HepG2 (cell line): ENCODE results near the gene MBD3L5. TPM values are rescaled to one million over a fixed set of nuclear protein-coding genes. Genes with fewer than 3 reads are reported as not detected.

Experiments used
- ATAC-seq: fragments of 200-7000 bp; cut with Tn5 transposase; 3 replicates; pipeline ENCODE4 v1.9.1; 2020; ENCODE audit warnings: mild to moderate bottlenecking, moderate library complexity
- BruUV-seq: library from RNA; stranded (reverse); fragments of 400-500 nt; replicated peaks from 2 replicates; lab custom pipeline; 2021; lab: Mats Ljungman, UMichigan
- CTCF ChIA-PET: fragments of 300-600 bp; formaldehyde crosslinking; extraction: SDS; loops from one replicate; lab custom pipeline; 2021; ENCODE audit warnings: low total read pairs, inconsistent platforms, low intra/inter-chr PET ratio; lab: Yijun Ruan, JAX
- POLR2A ChIA-PET: fragments of 350-600 bp; sonication (Branson Sonifier 250); formaldehyde crosslinking; loops from one replicate; lab custom pipeline; 2020; ENCODE audit warnings: antibody characterized with exemption, inconsistent platforms; lab: Yijun Ruan, JAX
- DNase-seq: peaks from one replicate; pipeline ENCODE4 v3.0.0-alpha.2; 2015; ENCODE audit warnings: low spot score
- FAIRE-seq: peaks from 3 replicates; lab custom pipeline; 2011; peaks lifted over from hg19 to GRCh38; lab: Jason Lieb, UNC
- H2AFZ ChIP-seq: one replicate; pipeline ENCODE4 v1.6.1; 2011; ENCODE audit warnings: low read length, inconsistent platforms
- H3K27ac ChIP-seq: fragments of 300-600 bp; 3 replicates; pipeline ENCODE4 v1.8.0; 2011; ENCODE audit warnings: mixed run types, mild to moderate bottlenecking, mixed read lengths, low read length, inconsistent platforms; ENCODE audit not compliant: insufficient read depth; ENCODE audit errors: extremely low read length
- H3K27me3 ChIP-seq, 2 experiments: fragments of 200-600 bp in 1 of 2; 2 replicates in 1 of 2; 3 replicates in 1 of 2; pipeline versions ENCODE4 v1.6.0 to v1.8.0; 2011; ENCODE audit warnings: low read length in 2 of 2, mild to moderate bottlenecking in 2 of 2, moderate library complexity in 2 of 2, inconsistent platforms in 1 of 2; ENCODE audit not compliant: insufficient read depth in 2 of 2, control insufficient read depth in 1 of 2
- H3K36me3 ChIP-seq, 2 experiments: fragments of 200-600 bp in 1 of 2; replicated peaks in 1 of 2; 2 replicates in 1 of 2; 3 replicates in 1 of 2; pipeline versions ENCODE4 v1.5.1 to v1.8.0; 2011; ENCODE audit warnings: low read length in 2 of 2, inconsistent platforms in 1 of 2; ENCODE audit not compliant: insufficient read depth in 2 of 2, control insufficient read depth in 1 of 2
- H3K4me1 ChIP-seq: 2 replicates; pipeline ENCODE4 v1.5.1; 2012; ENCODE audit warnings: low read length, inconsistent platforms; ENCODE audit not compliant: insufficient read depth
- H3K4me2 ChIP-seq: 2 replicates; pipeline ENCODE4 v1.6.0; 2011; ENCODE audit warnings: low read depth, low read length, inconsistent platforms
- H3K4me3 ChIP-seq, 3 experiments: fragments of 200-600 bp in 1 of 3; sonication (generic), shearing (Covaris generic) in 1 of 3; replicated peaks in 1 of 3; 2 replicates each; pipeline ENCODE4 v1.5.1; 2011 to 2016; ENCODE audit warnings: low read length in 3 of 3, inconsistent platforms in 2 of 3, low read depth in 2 of 3, mild to moderate bottlenecking in 2 of 3, control low read depth in 1 of 3, mixed read lengths in 1 of 3; ENCODE audit not compliant: insufficient read depth in 1 of 3
- H3K79me2 ChIP-seq: one replicate; pipeline ENCODE4 v1.6.1; 2011; ENCODE audit warnings: low read length, inconsistent platforms; ENCODE audit not compliant: insufficient read depth
- H3K9ac ChIP-seq: 2 replicates; pipeline ENCODE4 v1.6.0; 2011; ENCODE audit warnings: mild to moderate bottlenecking, low read depth, low read length, inconsistent platforms; ENCODE audit not compliant: insufficient read depth
- H3K9me3 ChIP-seq: 2 replicates; pipeline ENCODE4 v1.5.1; 2012; ENCODE audit warnings: mild to moderate bottlenecking, low read length
- H4K20me1 ChIP-seq: 2 replicates; pipeline ENCODE4 v1.6.0; 2011; ENCODE audit warnings: inconsistent platforms, mild to moderate bottlenecking, low read length, moderate library complexity; ENCODE audit not compliant: insufficient read depth
- ARID3A ChIP-seq: IDR thresholded peaks from 2 replicates; pipeline ENCODE4 v1.6.1; 2012; ENCODE audit warnings: low read depth, low read length, improper control_type of control experiment
- CBX5 ChIP-seq: sonication (generic); formaldehyde crosslinking; IDR thresholded peaks from 2 replicates; pipeline ENCODE4 v1.4.0; 2020; ENCODE audit warnings: missing genetic modification reagents, borderline replicate concordance
- DR1 ChIP-seq: sonication (generic); formaldehyde crosslinking; IDR thresholded peaks from 2 replicates; pipeline ENCODE4 v1.8.0; 2021; ENCODE audit warnings: mild to moderate bottlenecking, missing genetic modification reagents, inconsistent platforms
- KLF13 ChIP-seq: sonication (generic); formaldehyde crosslinking; IDR thresholded peaks from 2 replicates; pipeline ENCODE4 v1.4.0; 2020; ENCODE audit warnings: mild to moderate bottlenecking, missing genetic modification reagents
- SSRP1 ChIP-seq: IDR thresholded peaks from 2 replicates; pipeline ENCODE4 v1.6.1; 2016; ENCODE audit warnings: control low read depth
- ZBTB39 ChIP-seq: sonication (generic); formaldehyde crosslinking; IDR thresholded peaks from 2 replicates; pipeline ENCODE4 v1.5.0; 2020; ENCODE audit warnings: missing genetic modification reagents
- ZMYM2 ChIP-seq: sonication (generic); formaldehyde crosslinking; IDR thresholded peaks from 2 replicates; pipeline ENCODE4 v1.8.0; 2022; ENCODE audit warnings: mild to moderate bottlenecking, missing genetic modification reagents
- ZNF10 ChIP-seq: sonication (generic); formaldehyde crosslinking; IDR thresholded peaks from 2 replicates; pipeline ENCODE4 v1.4.0; 2020; ENCODE audit warnings: mild to moderate bottlenecking, low read depth, missing genetic modification reagents, borderline replicate concordance
- ZNF576 ChIP-seq: sonication (generic); formaldehyde crosslinking; IDR thresholded peaks from 2 replicates; pipeline ENCODE4 v1.4.0; 2020; ENCODE audit warnings: mild to moderate bottlenecking, missing genetic modification reagents
- WGBS: methylation state at CpG from one replicate; pipeline ENCODE4 v1.1.6; 2017; ENCODE audit warnings: low lambda C conversion rate; 5-methylcytosine and 5-hydroxymethylcytosine counted together
- in situ Hi-C: cut with HindIII; loops from 2 replicates; pipeline ENCODE4 v1.10.0; 2017; ENCODE audit warnings: low pct_unique_long_range_greater_than_20kb; ENCODE audit not compliant: extremely low pct_ligation_motif_present
- intact Hi-C: fragments of 100-400 bp; cut with micrococcal nuclease; formaldehyde crosslinking; loops from one replicate; pipeline ENCODE4 v1.10.0; 2022; ENCODE audit not compliant: unreplicated experiment
- polyA plus RNA-seq, 8 experiments: library from polyadenylated mRNA; depleted of rRNA in 3 of 8; stranded (reverse) in 7 of 8; unstranded in 1 of 8; fragments of >200 nt; fragmentation: Illumina TruSeq in 4 of 8; extraction: Trizol in 4 of 8; gene quantifications; 2 replicates each; pipeline versions ENCODE4 v1.2.1 to v1.2.3, GENCODE V29; 2011 to 2016; ENCODE audit warnings: low read depth in 4 of 8, missing spikeins in 1 of 8, mixed read lengths in 1 of 8; ENCODE audit not compliant: insufficient read depth in 1 of 8
- total RNA-seq, 5 experiments: library from RNA; depleted of rRNA; stranded (reverse); fragments of >200 nt; fragmentation: Illumina TruSeq; extraction: Trizol; gene quantifications; 2 replicates each; pipeline ENCODE4 v1.2.3, GENCODE V29; 2016; ENCODE audit warnings: low read depth in 1 of 5

The MBD3L5 gene
- total and polyA plus RNA-seq, 2 of the 13 experiments (the other 11 are each of a cell fraction or from before 2014, with no cell fraction given) = not detected

GRCh38 chr19:6987850-6988249 lies 42.5 kb upstream of the MBD3L5 start:
- no peaks in the 10 kb centered on the region for H3K27me3 ChIP-seq
- H3K27ac ChIP-seq = no peak overlapping the region
- H3K9me3 ChIP-seq = peaks cover 29% of the 10 kb centered on the region
- no peak overlapping the region for H3K4me2 ChIP-seq
- no peaks in the 10 kb centered on the region for H3K4me1 ChIP-seq
- no peak for ATAC-seq
- intact Hi-C loops (no loop called here), in situ Hi-C loops (no loop called here)
- no peak for DNase-seq
- 4% methylated on average over 4 of the region's 4 CpGs for WGBS
- no TSS peak for BruUV-seq
- TF ChIP-seq DR1 (CRISPR knock-in tag) (no peak), SSRP1 (CRISPR knock-in tag) (no peak), CBX5 (CRISPR knock-in tag) (no peak), KLF13 (no peak), ZNF10 (CRISPR knock-in tag) (no peak), ARID3A (no peak), ZMYM2 (CRISPR knock-in tag) (no peak), ZNF576 (CRISPR knock-in tag) (no peak), ZBTB39 (no peak)
- no peaks in the 10 kb centered on the region for H4K20me1 ChIP-seq
- ChIA-PET POLR2A (no interaction called here), CTCF (no interaction called here)
- no peak overlapping the region for H3K4me3 ChIP-seq
- no peaks in the 10 kb centered on the region for H3K79me2 ChIP-seq
- no peaks in the 10 kb centered on the region for H3K36me3 ChIP-seq
- FAIRE-seq = no peak
- H3K9ac ChIP-seq = no peak overlapping the region
- no peak overlapping the region for H2AFZ ChIP-seq
